Measurements from ENCODE around the gene PCDH12.

GRCh38 chr5:141909212-141909611 is 48.8 kb downstream of the PCDH12 start:
- no peak for TF ChIP-seq CTCF (IDR thresholded peaks at IDR 0.05; ENCODE audit: low read depth, low read length, poor library complexity, severe bottlenecking)
- no peak for TF ChIP-seq EZH2phosphoT487 (IDR thresholded peaks at IDR 0.05; ENCODE audit: borderline replicate concordance, low read length)
